Tibial nerve (tissue), 4 donors: ENCODE measurements around the gene CCDC88C. TPM values are rescaled to one million over a fixed set of nuclear protein-coding genes. Genes with fewer than 3 reads are reported as not detected.
"Not testable (repeated sequence)": the region's sequence is repeated elsewhere in the genome, so short reads cannot be mapped to it uniquely, and the experiment has no call there.

ENCODE experiments used
- DNase-seq, 2 donors: peaks; one replicate each; pipeline ENCODE4 v3.0.0-alpha.2; 2019; ENCODE audit warnings: low spot score in 2 of 2
- H3K27ac ChIP-seq, 4 donors: fragments of 200-600 bp; sonication (generic) in 3 of 4; one replicate each; pipeline ENCODE4 v1.5.1; 2017 to 2019; ENCODE audit warnings: mild to moderate bottlenecking in 1 of 4
- H3K27me3 ChIP-seq, 2 donors: fragments of 200-600 bp; sonication (generic) in 1 of 2; one replicate each; pipeline versions ENCODE4 v1.5.1 to v1.6.0; 2017 to 2019
- H3K36me3 ChIP-seq, 3 donors: fragments of 200-600 bp; sonication (generic); one replicate each; pipeline ENCODE4 v1.5.1; 2018 to 2019
- H3K4me1 ChIP-seq, 4 donors: fragments of 200-600 bp; sonication (generic) in 3 of 4; one replicate each; pipeline ENCODE4 v1.5.1; 2017 to 2019
- H3K4me3 ChIP-seq, 4 donors: fragments of 200-600 bp; sonication (generic) in 3 of 4; one replicate each; pipeline ENCODE4 v1.5.1; 2017 to 2019; ENCODE audit warnings: mild to moderate bottlenecking in 1 of 4, moderate library complexity in 1 of 4
- H3K9me3 ChIP-seq, 4 donors: fragments of 200-600 bp; sonication (generic) in 3 of 4; one replicate each; pipeline ENCODE4 v1.5.1; 2017 to 2019
- EP300 ChIP-seq, 2 donors: sonication (generic); formaldehyde crosslinking; IDR thresholded peaks; one replicate each; pipeline ENCODE4 v1.6.1; 2017; ENCODE audit warnings: antibody characterized with exemption in 2 of 2, mild to moderate bottlenecking in 1 of 2
- POLR2A ChIP-seq, 2 donors: fragments of 450-650 bp; IDR thresholded peaks; one replicate each; pipeline ENCODE4 v1.6.1; 2017; ENCODE audit warnings: antibody characterized with exemption in 2 of 2, mild to moderate bottlenecking in 2 of 2, moderate library complexity in 2 of 2
- WGBS, 2 donors: methylation state at CpG; one replicate each; pipeline ENCODE4 v1.1.5; 2018; 5-methylcytosine and 5-hydroxymethylcytosine counted together
- total RNA-seq, 4 donors: library from RNA; depleted of rRNA; stranded (reverse); fragments of >200 nt; gene quantifications; one replicate each; pipeline ENCODE4 v1.1.0, GENCODE V29; 2016
- TF ChIP-seq, protein P1 (sequence below), 5 experiments: fragments of 200-600 bp in 3 of 5; fragments of 450-650 bp in 2 of 5; sonication (generic) in 3 of 5; IDR thresholded peaks; one replicate each; pipeline ENCODE4 v1.5.1; 2016 to 2019; ENCODE audit warnings: antibody characterized with exemption in 5 of 5, mild to moderate bottlenecking in 3 of 5, moderate library complexity in 2 of 5

Gene CCDC88C
- total RNA-seq, 4 donors from 2014 or later: 3.6 to 12.6 (median 6.8) TPM

GRCh38 chr14:91252871-91253794, 164.5 kb downstream of the CCDC88C start:
- Histone ChIP-seq H3K4me3 (peak overlapping the region in 3 of 4 donors; percentile 22 to 57 (median 44)), H3K4me1 (peaks cover 0 to 22% (median 9%) of the 10 kb centered on the region in 4 donors), H3K9me3 (no peaks in the 10 kb centered on the region), H3K27ac (peak overlapping the region in 1 of 4 donors; percentile 62), H3K27me3 (peaks cover 0 to 36% of the 10 kb centered on the region in 2 donors), H3K36me3 (no peaks in the 10 kb centered on the region)
- WGBS, 2 donors: 5 to 9% methylated on average over 15 to 22 of the region's 95 CpGs
- no peak for TF ChIP-seq EP300 (IDR thresholded peaks at IDR 0.05)
- TF ChIP-seq, protein P1, sequence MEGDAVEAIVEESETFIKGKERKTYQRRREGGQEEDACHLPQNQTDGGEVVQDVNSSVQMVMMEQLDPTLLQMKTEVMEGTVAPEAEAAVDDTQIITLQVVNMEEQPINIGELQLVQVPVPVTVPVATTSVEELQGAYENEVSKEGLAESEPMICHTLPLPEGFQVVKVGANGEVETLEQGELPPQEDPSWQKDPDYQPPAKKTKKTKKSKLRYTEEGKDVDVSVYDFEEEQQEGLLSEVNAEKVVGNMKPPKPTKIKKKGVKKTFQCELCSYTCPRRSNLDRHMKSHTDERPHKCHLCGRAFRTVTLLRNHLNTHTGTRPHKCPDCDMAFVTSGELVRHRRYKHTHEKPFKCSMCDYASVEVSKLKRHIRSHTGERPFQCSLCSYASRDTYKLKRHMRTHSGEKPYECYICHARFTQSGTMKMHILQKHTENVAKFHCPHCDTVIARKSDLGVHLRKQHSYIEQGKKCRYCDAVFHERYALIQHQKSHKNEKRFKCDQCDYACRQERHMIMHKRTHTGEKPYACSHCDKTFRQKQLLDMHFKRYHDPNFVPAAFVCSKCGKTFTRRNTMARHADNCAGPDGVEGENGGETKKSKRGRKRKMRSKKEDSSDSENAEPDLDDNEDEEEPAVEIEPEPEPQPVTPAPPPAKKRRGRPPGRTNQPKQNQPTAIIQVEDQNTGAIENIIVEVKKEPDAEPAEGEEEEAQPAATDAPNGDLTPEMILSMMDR (IDR thresholded peaks at IDR 0.05): no peak
- TF ChIP-seq POLR2A (IDR thresholded peaks at IDR 0.05): no peak
- DNase-seq: no peak

GRCh38 chr14:91250912-91251311, 166.7 kb downstream of the CCDC88C start:
- TF ChIP-seq, protein P1 (IDR thresholded peaks at IDR 0.05): no peak
- TF ChIP-seq POLR2A (IDR thresholded peaks at IDR 0.05): no peak
- no peak for TF ChIP-seq EP300 (IDR thresholded peaks at IDR 0.05)
- WGBS, 2 donors: 47 to 66% methylated on average over 5 of the region's 5 CpGs

DNA sequence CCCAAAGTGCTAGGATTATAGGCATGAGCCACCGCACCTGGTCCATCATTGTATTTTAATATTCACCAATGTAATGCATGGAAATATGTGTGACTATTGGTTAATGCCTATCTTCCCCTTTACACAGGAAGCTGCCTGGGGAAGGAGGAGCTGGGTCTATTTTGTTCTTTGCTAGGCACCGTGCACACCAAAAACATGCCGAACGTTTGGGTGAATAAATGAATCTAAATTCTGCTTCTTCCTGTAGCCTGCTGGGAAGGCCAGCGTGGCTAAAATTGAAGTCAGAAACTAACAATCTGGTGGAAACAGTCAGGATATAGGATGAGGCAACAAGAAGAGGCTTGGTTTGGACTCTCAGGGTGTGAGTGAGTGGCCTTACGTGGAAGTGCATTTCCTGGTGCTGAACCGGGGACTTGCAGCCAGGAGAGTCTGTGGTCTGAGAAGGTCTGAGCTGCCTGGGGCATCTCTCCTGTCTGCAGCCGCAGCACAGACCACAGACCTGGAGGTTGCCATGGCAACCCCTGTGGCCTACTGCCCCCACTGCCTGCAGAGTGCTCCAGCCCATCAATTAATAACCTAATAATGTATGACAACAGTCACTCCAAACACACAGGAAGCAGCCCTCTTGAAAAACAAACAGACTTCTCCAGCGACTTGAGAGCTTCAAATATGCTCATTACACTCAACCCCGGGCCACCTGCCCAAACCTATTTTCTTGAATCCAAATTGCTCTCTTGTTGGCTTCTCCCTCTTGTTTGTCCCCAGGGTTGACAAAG, 167.6 kb downstream of the CCDC88C start:
- H3K27ac ChIP-seq: peak overlapping the region in 1 of 4 donors; percentile 42
- peaks cover 0 to 10% (median 0%) of the 10 kb centered on the region in 4 donors for H3K9me3 ChIP-seq
- DNase-seq: no peak
- no peaks in the 10 kb centered on the region for H3K36me3 ChIP-seq
- no peak overlapping the region for H3K4me3 ChIP-seq
- H3K27me3 ChIP-seq: peaks cover 0 to 29% of the 10 kb centered on the region in 2 donors
- TF ChIP-seq, protein P1 (IDR thresholded peaks at IDR 0.05): no peak
- TF ChIP-seq POLR2A (IDR thresholded peaks at IDR 0.05) (no peak), EP300 (IDR thresholded peaks at IDR 0.05) (no peak)
- WGBS, 2 donors: 57 to 60% methylated on average over 10 of the region's 10 CpGs
- peaks cover 0 to 22% (median 9%) of the 10 kb centered on the region in 4 donors for H3K4me1 ChIP-seq

More at GRCh38 chr14:91250912-91251311, 166.7 kb downstream of the CCDC88C start:
- no peak overlapping the region for H3K4me3 ChIP-seq
- H3K27me3 ChIP-seq: peaks cover 0 to 29% of the 10 kb centered on the region in 2 donors
- H3K36me3 ChIP-seq: no peaks in the 10 kb centered on the region
- no peak for DNase-seq
- H3K27ac ChIP-seq: no peak overlapping the region
- peaks cover 0 to 10% (median 0%) of the 10 kb centered on the region in 4 donors for H3K9me3 ChIP-seq
- peaks cover 0 to 22% (median 9%) of the 10 kb centered on the region in 4 donors for H3K4me1 ChIP-seq

GRCh38 chr14:91246051-91246852, 171.4 kb downstream of the CCDC88C start:
- no peak for DNase-seq
- 90 to 95% methylated on average over 14 to 15 of the region's 15 CpGs for WGBS, 2 donors
- no peak for TF ChIP-seq POLR2A (IDR thresholded peaks at IDR 0.05)
- TF ChIP-seq EP300 (IDR thresholded peaks at IDR 0.05): no peak
- TF ChIP-seq, protein P1 (IDR thresholded peaks at IDR 0.05): no peak

DNA sequence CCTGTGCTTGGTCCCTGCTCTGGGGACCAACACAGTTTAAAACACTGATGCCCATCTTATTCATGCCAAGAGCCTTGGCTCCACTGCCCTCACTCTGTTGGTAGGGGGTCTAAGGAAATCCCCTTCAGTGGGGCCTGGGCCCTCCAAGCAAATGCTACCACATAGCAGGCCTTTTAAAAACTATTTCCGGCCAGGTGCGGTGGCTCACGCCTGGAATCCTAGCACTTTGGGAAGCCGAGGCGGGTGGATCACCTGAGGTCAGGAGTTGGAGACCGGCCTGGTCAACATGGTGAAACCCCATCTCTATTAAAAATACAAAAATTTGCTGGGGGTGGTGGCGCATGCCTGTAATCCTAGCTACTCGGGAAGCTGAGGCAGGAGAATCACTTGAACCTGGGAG, 172.0 kb downstream of the CCDC88C start:
- Histone ChIP-seq H3K27ac (peak overlapping the region in 2 of 4 donors; percentile 5 to 52), H3K9me3 (peaks cover 0 to 14% (median 0%) of the 10 kb centered on the region in 4 donors), H3K4me1 (peaks cover 0 to 36% (median 5%) of the 10 kb centered on the region in 4 donors)
- H3K4me3 ChIP-seq, DNase-seq, H3K27me3 ChIP-seq, H3K36me3 ChIP-seq: not testable (repeated sequence)
- 89 to 97% methylated on average over 8 of the region's 8 CpGs for WGBS, 2 donors

More at GRCh38 chr14:91246051-91246852, 171.4 kb downstream of the CCDC88C start:
- peaks cover 0 to 10% (median 0%) of the 10 kb centered on the region in 4 donors for H3K9me3 ChIP-seq
- H3K27me3 ChIP-seq: no peaks in the 10 kb centered on the region
- peak overlapping the region in 1 of 4 donors; percentile 11 for H3K27ac ChIP-seq
- H3K36me3 ChIP-seq: no peaks in the 10 kb centered on the region
- H3K4me1 ChIP-seq: peaks cover 0 to 36% (median 5%) of the 10 kb centered on the region in 4 donors
- no peak overlapping the region for H3K4me3 ChIP-seq
